ENCODE measurements around the gene TMEM179B.

GRCh38 chr11:62804310-62805075 lies 17.3 kb downstream of the TMEM179B start:
- TF ChIP-seq POLR2A (IDR thresholded peaks at IDR 0.05) (no peak), CTCF (IDR thresholded peaks at IDR 0.05 in 4 of 5, conservative IDR thresholded peaks at IDR 0.05 in 1 of 5) (no peak)

All from gastrocnemius medialis (tissue), 4 donors.